Coronary artery (tissue), 2 donors: ENCODE data around the gene IQGAP2.
"Not testable (repeated sequence)": the region's sequence is repeated elsewhere in the genome, so short reads cannot be mapped to it uniquely, and the experiment has no call there.

Experiments
- DNase-seq: peaks from one replicate; pipeline ENCODE4 v3.0.0-alpha.2; 2017; ENCODE audit warnings: low spot score
- H3K27ac ChIP-seq, 2 donors: fragments of 200-600 bp; sonication (generic); one replicate each; pipeline ENCODE4 v1.5.1; 2016 to 2019
- H3K4me3 ChIP-seq: fragments of 200-600 bp; sonication (generic); 2 replicates; pipeline ENCODE4 v1.5.1; 2016; ENCODE audit warnings: mild to moderate bottlenecking, moderate library complexity
- CTCF ChIP-seq: fragments of 200-600 bp; sonication (generic); IDR thresholded peaks from one replicate; pipeline ENCODE4 v1.5.1; 2019; ENCODE audit warnings: antibody characterized with exemption

The IQGAP2 gene

GRCh38 chr5:76367623-76368371 lies 35.3 kb upstream of the IQGAP2 start:
- no peak overlapping the region for H3K4me3 ChIP-seq

GRCh38 chr5:76368941-76369340 lies 34.1 kb upstream of the IQGAP2 start:
- no peak for TF ChIP-seq CTCF
- H3K4me3 ChIP-seq: no peak overlapping the region
- no peak for DNase-seq
- no peak overlapping the region for H3K27ac ChIP-seq

More at GRCh38 chr5:76367623-76368371, 35.3 kb upstream of the IQGAP2 start:
- DNase-seq: no peak
- TF ChIP-seq CTCF: no peak
- no peak overlapping the region for H3K27ac ChIP-seq

GRCh38 chr5:76369668-76370067 lies 33.4 kb upstream of the IQGAP2 start:
- H3K4me3 ChIP-seq, H3K27ac ChIP-seq, DNase-seq: not testable (repeated sequence)

GRCh38 chr5:76371960-76372322 lies 31.1 kb upstream of the IQGAP2 start:
- no peak for TF ChIP-seq CTCF
- Histone ChIP-seq H3K4me3 (no peak overlapping the region), H3K27ac (no peak overlapping the region)
- DNase-seq: no peak

- TF ChIP-seq CTCF: no peak
- no peak for DNase-seq
- H3K4me3 ChIP-seq: no peak overlapping the region
- H3K27ac ChIP-seq: no peak overlapping the region
These were observed 30.6 kb upstream of the IQGAP2 start for GRCh38 chr5:76372323-76373054.

- Histone ChIP-seq H3K4me3 (no peak overlapping the region), H3K27ac (no peak overlapping the region)
- no peak for DNase-seq
- TF ChIP-seq CTCF: no peak
These were observed 26.8 kb upstream of the IQGAP2 start for GRCh38 chr5:76376148-76376865.

GRCh38 chr5:76376866-76377230 lies 26.2 kb upstream of the IQGAP2 start:
- Histone ChIP-seq H3K4me3 (no peak overlapping the region), H3K27ac (no peak overlapping the region)
- no peak for DNase-seq
- no peak for TF ChIP-seq CTCF
